Measurements from ENCODE around the gene L3HYPDH. TPM values are rescaled to one million over a fixed set of nuclear protein-coding genes. Genes with fewer than 3 reads are reported as not detected.

The L3HYPDH gene
- polyA plus RNA-seq, 1 donor from 2014 or later: 14.9 TPM

DNA sequence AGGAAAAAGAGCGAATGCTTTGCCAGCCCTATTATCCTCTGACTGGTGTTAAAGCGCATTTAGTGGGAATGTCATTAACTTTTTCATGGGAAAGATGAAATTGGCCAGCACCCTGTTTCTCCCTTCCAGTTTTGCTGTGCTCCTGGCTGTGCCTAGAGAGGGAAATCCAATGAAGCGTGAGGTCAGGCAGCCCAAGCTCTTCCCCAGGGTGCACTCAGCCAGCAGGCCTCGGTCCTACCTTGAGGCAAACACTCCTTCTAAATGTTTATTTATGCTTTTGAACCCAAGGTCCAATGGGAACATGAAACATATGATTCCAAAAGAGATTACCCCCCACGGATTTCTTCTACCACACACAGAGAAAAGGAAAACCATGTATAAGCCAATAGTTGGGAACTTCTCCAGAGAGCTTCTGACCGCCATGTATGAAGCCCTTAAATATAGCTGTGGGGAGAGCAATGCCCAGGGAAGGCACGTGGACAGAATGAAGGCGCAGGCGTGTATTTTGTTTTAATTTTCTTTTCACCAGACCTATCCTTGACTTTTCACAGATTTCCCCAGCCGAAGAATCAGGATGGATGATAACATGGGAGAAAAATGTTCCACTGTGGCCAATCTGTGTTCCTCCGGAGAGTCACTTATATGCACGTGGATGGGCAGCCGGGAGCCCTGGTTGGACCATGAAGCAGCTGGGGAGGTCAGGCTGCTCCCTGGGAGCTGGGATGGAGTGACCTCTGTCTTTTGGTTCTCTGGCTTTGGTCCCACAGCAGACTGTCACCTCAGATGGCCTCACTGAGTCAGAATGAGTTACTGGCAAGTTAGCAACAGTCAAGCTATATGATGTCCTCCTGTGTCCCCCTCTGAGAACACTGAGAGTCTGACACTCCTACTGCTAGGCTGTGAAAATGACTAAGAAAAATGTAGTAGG lies 56.3 kb downstream of the L3HYPDH start:
- Histone ChIP-seq H3K27me3 (ENCODE audit: insufficient read depth, low read depth, low read length) (no peaks in the 10 kb centered on the region), H3K27ac (ENCODE audit: low read length) (no peak overlapping the region), H3K9me3 (ENCODE audit: low read length) (no peaks in the 10 kb centered on the region), H3K4me2 (ENCODE audit: low read length) (no peak overlapping the region), H2AFZ (ENCODE audit: low read depth, low read length) (no peak overlapping the region), H4K20me1 (ENCODE audit: insufficient read depth) (no peaks in the 10 kb centered on the region), H3K9me2 (ENCODE audit: insufficient read depth, low read length) (no peaks in the 10 kb centered on the region), H3K36me3 (ENCODE audit: insufficient read depth, low read length) (no peaks in the 10 kb centered on the region), H3K4me3 (ENCODE audit: low read length) (no peak overlapping the region), H3K79me2 (replicated peaks; ENCODE audit: insufficient read depth, low read length) (no peaks in the 10 kb centered on the region), H3K9ac (ENCODE audit: low read length) (no peak overlapping the region), H3F3A (ENCODE audit: insufficient read depth, low read length, poor library complexity, severe bottlenecking) (no peaks in the 10 kb centered on the region)
- TF ChIP-seq MXI1 (conservative IDR thresholded peaks at IDR 0.05; ENCODE audit: poor library complexity, severe bottlenecking): no peak
- TF ChIP-seq, protein P1, sequence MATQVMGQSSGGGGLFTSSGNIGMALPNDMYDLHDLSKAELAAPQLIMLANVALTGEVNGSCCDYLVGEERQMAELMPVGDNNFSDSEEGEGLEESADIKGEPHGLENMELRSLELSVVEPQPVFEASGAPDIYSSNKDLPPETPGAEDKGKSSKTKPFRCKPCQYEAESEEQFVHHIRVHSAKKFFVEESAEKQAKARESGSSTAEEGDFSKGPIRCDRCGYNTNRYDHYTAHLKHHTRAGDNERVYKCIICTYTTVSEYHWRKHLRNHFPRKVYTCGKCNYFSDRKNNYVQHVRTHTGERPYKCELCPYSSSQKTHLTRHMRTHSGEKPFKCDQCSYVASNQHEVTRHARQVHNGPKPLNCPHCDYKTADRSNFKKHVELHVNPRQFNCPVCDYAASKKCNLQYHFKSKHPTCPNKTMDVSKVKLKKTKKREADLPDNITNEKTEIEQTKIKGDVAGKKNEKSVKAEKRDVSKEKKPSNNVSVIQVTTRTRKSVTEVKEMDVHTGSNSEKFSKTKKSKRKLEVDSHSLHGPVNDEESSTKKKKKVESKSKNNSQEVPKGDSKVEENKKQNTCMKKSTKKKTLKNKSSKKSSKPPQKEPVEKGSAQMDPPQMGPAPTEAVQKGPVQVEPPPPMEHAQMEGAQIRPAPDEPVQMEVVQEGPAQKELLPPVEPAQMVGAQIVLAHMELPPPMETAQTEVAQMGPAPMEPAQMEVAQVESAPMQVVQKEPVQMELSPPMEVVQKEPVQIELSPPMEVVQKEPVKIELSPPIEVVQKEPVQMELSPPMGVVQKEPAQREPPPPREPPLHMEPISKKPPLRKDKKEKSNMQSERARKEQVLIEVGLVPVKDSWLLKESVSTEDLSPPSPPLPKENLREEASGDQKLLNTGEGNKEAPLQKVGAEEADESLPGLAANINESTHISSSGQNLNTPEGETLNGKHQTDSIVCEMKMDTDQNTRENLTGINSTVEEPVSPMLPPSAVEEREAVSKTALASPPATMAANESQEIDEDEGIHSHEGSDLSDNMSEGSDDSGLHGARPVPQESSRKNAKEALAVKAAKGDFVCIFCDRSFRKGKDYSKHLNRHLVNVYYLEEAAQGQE (IDR thresholded peaks at IDR 0.05; ENCODE audit: borderline replicate concordance): no peak
- TF ChIP-seq, protein P2, sequence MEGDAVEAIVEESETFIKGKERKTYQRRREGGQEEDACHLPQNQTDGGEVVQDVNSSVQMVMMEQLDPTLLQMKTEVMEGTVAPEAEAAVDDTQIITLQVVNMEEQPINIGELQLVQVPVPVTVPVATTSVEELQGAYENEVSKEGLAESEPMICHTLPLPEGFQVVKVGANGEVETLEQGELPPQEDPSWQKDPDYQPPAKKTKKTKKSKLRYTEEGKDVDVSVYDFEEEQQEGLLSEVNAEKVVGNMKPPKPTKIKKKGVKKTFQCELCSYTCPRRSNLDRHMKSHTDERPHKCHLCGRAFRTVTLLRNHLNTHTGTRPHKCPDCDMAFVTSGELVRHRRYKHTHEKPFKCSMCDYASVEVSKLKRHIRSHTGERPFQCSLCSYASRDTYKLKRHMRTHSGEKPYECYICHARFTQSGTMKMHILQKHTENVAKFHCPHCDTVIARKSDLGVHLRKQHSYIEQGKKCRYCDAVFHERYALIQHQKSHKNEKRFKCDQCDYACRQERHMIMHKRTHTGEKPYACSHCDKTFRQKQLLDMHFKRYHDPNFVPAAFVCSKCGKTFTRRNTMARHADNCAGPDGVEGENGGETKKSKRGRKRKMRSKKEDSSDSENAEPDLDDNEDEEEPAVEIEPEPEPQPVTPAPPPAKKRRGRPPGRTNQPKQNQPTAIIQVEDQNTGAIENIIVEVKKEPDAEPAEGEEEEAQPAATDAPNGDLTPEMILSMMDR (IDR thresholded peaks at IDR 0.05; ENCODE audit: poor library complexity, severe bottlenecking): no peak
- TF ChIP-seq EP300 (conservative IDR thresholded peaks at IDR 0.05; ENCODE audit: poor library complexity, severe bottlenecking): no peak
- no peak for TF ChIP-seq POLR2AphosphoS5 (IDR thresholded peaks at IDR 0.05)
- no peak for TF ChIP-seq TAF1 (IDR thresholded peaks at IDR 0.05; ENCODE audit: low read depth)
- TF ChIP-seq SMC3 (conservative IDR thresholded peaks at IDR 0.05; ENCODE audit: poor library complexity): no peak
- no peak for TF ChIP-seq RAD21 (conservative IDR thresholded peaks at IDR 0.05)
- no peak for TF ChIP-seq EZH2 (IDR thresholded peaks at IDR 0.05; ENCODE audit: borderline replicate concordance, insufficient read depth, low read length, poor library complexity, severe bottlenecking)

DNA sequence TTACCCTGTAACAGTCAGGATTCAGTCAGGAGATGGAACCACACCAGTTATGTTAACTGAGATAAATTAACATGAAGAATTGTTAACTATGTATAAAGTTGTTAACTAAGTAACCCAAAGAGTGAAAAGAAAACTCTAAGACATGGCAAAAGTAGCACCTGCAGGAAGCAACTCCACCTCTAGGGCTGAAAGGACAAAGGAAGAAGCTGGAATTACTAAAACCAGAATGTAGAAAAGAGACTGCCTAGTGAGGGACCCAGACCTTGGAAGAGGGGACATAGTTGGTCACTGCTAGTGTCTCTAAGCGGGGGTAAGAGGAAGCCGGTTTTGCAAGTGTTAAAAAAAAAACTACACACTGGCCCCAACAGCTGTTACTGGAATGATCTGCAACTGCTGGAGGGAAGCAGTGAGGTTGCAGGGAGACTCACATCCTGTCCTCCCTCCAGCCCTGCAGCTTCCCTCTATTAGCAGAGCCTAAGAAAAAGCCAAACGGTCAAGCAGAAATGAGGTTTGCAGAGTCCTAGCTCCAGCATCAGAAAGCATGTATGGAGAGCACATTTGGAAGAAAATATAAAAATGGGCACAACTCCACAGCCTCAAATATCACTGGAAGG lies 58.8 kb downstream of the L3HYPDH start:
- Histone ChIP-seq H2AFZ (ENCODE audit: low read depth, low read length) (no peak overlapping the region), H3K9ac (ENCODE audit: low read length) (no peak overlapping the region), H4K20me1 (ENCODE audit: insufficient read depth) (no peaks in the 10 kb centered on the region), H3K27me3 (ENCODE audit: insufficient read depth, low read depth, low read length) (no peaks in the 10 kb centered on the region), H3K36me3 (ENCODE audit: insufficient read depth, low read length) (no peaks in the 10 kb centered on the region), H3K4me3 (ENCODE audit: low read length) (no peak overlapping the region), H3K9me2 (ENCODE audit: insufficient read depth, low read length) (no peaks in the 10 kb centered on the region), H3K4me2 (ENCODE audit: low read length) (no peak overlapping the region), H3F3A (ENCODE audit: insufficient read depth, low read length, poor library complexity, severe bottlenecking) (no peaks in the 10 kb centered on the region), H3K27ac (ENCODE audit: low read length) (no peak overlapping the region), H3K79me2 (replicated peaks; ENCODE audit: insufficient read depth, low read length) (no peaks in the 10 kb centered on the region), H3K9me3 (ENCODE audit: low read length) (no peaks in the 10 kb centered on the region)
- no peak for TF ChIP-seq SMC3 (conservative IDR thresholded peaks at IDR 0.05; ENCODE audit: poor library complexity)
- TF ChIP-seq MXI1 (conservative IDR thresholded peaks at IDR 0.05; ENCODE audit: poor library complexity, severe bottlenecking): no peak
- no peak for TF ChIP-seq EP300 (conservative IDR thresholded peaks at IDR 0.05; ENCODE audit: poor library complexity, severe bottlenecking)
- TF ChIP-seq TAF1 (IDR thresholded peaks at IDR 0.05; ENCODE audit: low read depth): no peak
- no peak for TF ChIP-seq RAD21 (conservative IDR thresholded peaks at IDR 0.05)
- no peak for TF ChIP-seq POLR2AphosphoS5 (IDR thresholded peaks at IDR 0.05)
- no peak for TF ChIP-seq EZH2 (IDR thresholded peaks at IDR 0.05; ENCODE audit: borderline replicate concordance, insufficient read depth, low read length, poor library complexity, severe bottlenecking)
- TF ChIP-seq, protein P1 (IDR thresholded peaks at IDR 0.05; ENCODE audit: borderline replicate concordance): no peak
- TF ChIP-seq, protein P2 (IDR thresholded peaks at IDR 0.05; ENCODE audit: poor library complexity, severe bottlenecking): no peak
